Fibroblast of the aortic adventitia (primary cell): ENCODE results near the gene SCAMP4. TPM values are rescaled to one million over a fixed set of nuclear protein-coding genes. Genes with fewer than 3 reads are reported as not detected.

Experiments used
- DNase-seq: peaks from one replicate; pipeline ENCODE4 v3.0.0-alpha.2; 2010; ENCODE audit warnings: low read depth
- H3K4me3 ChIP-seq: 2 replicates; pipeline ENCODE4 v1.5.1; 2011; ENCODE audit warnings: low read depth, mild to moderate bottlenecking, control low read depth, low read length, moderate library complexity
- CTCF ChIP-seq: IDR thresholded peaks from 2 replicates; pipeline ENCODE4 v1.5.1; 2011; ENCODE audit warnings: mild to moderate bottlenecking, low read length, control low read depth, inconsistent platforms; ENCODE audit not compliant: insufficient read depth
- total RNA-seq: library from RNA; depleted of rRNA; stranded (reverse); fragments of >200 nt; gene quantifications from 2 replicates; pipeline ENCODE4 v1.2.3, GENCODE V29; 2012; ENCODE audit warnings: low replicate concordance

The SCAMP4 gene
- total RNA-seq, 1 donor = 59.3 TPM

GRCh38 chr19:1952635-1953034, 47.4 kb downstream of the SCAMP4 start:
- no peak for TF ChIP-seq CTCF
- DNase-seq = peak; percentile 45

GRCh38 chr19:1953037-1953436, 47.8 kb downstream of the SCAMP4 start:
- no peak for TF ChIP-seq CTCF

More at GRCh38 chr19:1952635-1953034, 47.4 kb downstream of the SCAMP4 start:
- no peak overlapping the region for H3K4me3 ChIP-seq

GRCh38 chr19:1953441-1954094, 48.4 kb downstream of the SCAMP4 start:
- DNase-seq = no peak
- no peak overlapping the region for H3K4me3 ChIP-seq
- TF ChIP-seq CTCF = no peak

More at GRCh38 chr19:1953037-1953436, 47.8 kb downstream of the SCAMP4 start:
- DNase-seq = no peak
- H3K4me3 ChIP-seq = no peak overlapping the region

- no peak for DNase-seq
- H3K4me3 ChIP-seq = no peak overlapping the region
- TF ChIP-seq CTCF = no peak
These were observed 49.3 kb downstream of the SCAMP4 start for GRCh38 chr19:1954532-1954933.

- no peak for DNase-seq
- no peak for TF ChIP-seq CTCF
- H3K4me3 ChIP-seq = no peak overlapping the region
These were observed 50.2 kb downstream of the SCAMP4 start for GRCh38 chr19:1955171-1956121.

- no peak for TF ChIP-seq CTCF
- H3K4me3 ChIP-seq = no peak overlapping the region
- no peak for DNase-seq
These were observed 50.9 kb downstream of the SCAMP4 start for GRCh38 chr19:1956122-1956494.
